Lung (tissue), 12 donors: Measurements from ENCODE around the gene NPSR1. TPM values are rescaled to one million over a fixed set of nuclear protein-coding genes. Genes with fewer than 3 reads are reported as not detected.

Source experiments
- ATAC-seq: fragments of 200-7000 bp; cut with Tn5 transposase; one replicate; pipeline ENCODE4 v1.9.1; 2020; ENCODE audit warnings: moderate number of reproducible peaks; ENCODE audit not compliant: insufficient read depth, low FRiP score
- DNase-seq, 3 donors: peaks; one replicate each; pipeline ENCODE4 v3.0.0-alpha.2; 2013 to 2017
- H3K27ac ChIP-seq, 2 donors: one replicate each; pipeline ENCODE4 v1.5.1; 2013; ENCODE audit warnings: mild to moderate bottlenecking in 2 of 2, moderate library complexity in 2 of 2, control low read depth in 1 of 2, inconsistent platforms in 1 of 2, low read depth in 1 of 2, low read length in 1 of 2
- H3K27me3 ChIP-seq, 3 donors: one replicate each; pipeline ENCODE4 v1.5.1; 2013; ENCODE audit warnings: low read length in 2 of 3; ENCODE audit not compliant: control insufficient read depth in 3 of 3, insufficient read depth in 3 of 3
- H3K36me3 ChIP-seq, 4 donors: one replicate each; pipeline ENCODE4 v1.5.1; 2013; ENCODE audit warnings: low read length in 4 of 4, mild to moderate bottlenecking in 1 of 4, moderate library complexity in 1 of 4; ENCODE audit not compliant: control insufficient read depth in 4 of 4, insufficient read depth in 4 of 4
- H3K4me1 ChIP-seq, 5 donors: one replicate each; pipeline ENCODE4 v1.5.1; 2013; ENCODE audit warnings: low read length in 5 of 5, mild to moderate bottlenecking in 2 of 5, moderate library complexity in 1 of 5; ENCODE audit not compliant: control insufficient read depth in 5 of 5, insufficient read depth in 5 of 5
- H3K4me3 ChIP-seq: one replicate; pipeline ENCODE4 v1.5.1; 2013; ENCODE audit warnings: mild to moderate bottlenecking, control low read depth, moderate library complexity
- H3K9ac ChIP-seq, 2 donors: one replicate each; pipeline ENCODE4 v1.5.1; 2013; ENCODE audit warnings: low read length in 2 of 2, control low read depth in 1 of 2; ENCODE audit not compliant: insufficient read depth in 1 of 2
- H3K9me3 ChIP-seq, 4 donors: one replicate each; pipeline ENCODE4 v1.5.1; 2013; ENCODE audit warnings: low read length in 3 of 4, mild to moderate bottlenecking in 1 of 4, moderate library complexity in 1 of 4; ENCODE audit not compliant: control insufficient read depth in 4 of 4, insufficient read depth in 3 of 4
- WGBS, 2 donors: extraction: QIAGEN DNeasy Blood & Tissue Kit; methylation state at CpG; one replicate each; pipeline ENCODE4 v1.1.7; 2013; 5-methylcytosine and 5-hydroxymethylcytosine counted together
- polyA plus RNA-seq, 2 donors: library from polyadenylated mRNA; stranded (reverse); fragments of 200-250 nt; gene quantifications; one replicate each; pipeline ENCODE4 v1.2.1, GENCODE V29; 2013
- total RNA-seq, 2 donors: library from RNA; depleted of rRNA in 1 of 2; stranded (reverse); fragments of >200 nt in 1 of 2; gene quantifications; one replicate each; pipeline ENCODE4 v1.2.1, GENCODE V29; 2014 to 2021
- TF ChIP-seq, protein P1 (sequence below): IDR thresholded peaks from 2 replicates; pipeline ENCODE4 v1.5.1; 2012; ENCODE audit warnings: mild to moderate bottlenecking; ENCODE audit errors: control extremely low read depth, extremely low read depth
- donor health status: control.
- donor health status: control.
- donor health status: Bipolar disorder and iron deficiency.
- donor health status: healthy.
- donor health status: DM: yes; HTN: yes; CAD: no.

NPSR1 gene
- total and polyA plus RNA-seq, 4 donors, result not detected

DNA sequence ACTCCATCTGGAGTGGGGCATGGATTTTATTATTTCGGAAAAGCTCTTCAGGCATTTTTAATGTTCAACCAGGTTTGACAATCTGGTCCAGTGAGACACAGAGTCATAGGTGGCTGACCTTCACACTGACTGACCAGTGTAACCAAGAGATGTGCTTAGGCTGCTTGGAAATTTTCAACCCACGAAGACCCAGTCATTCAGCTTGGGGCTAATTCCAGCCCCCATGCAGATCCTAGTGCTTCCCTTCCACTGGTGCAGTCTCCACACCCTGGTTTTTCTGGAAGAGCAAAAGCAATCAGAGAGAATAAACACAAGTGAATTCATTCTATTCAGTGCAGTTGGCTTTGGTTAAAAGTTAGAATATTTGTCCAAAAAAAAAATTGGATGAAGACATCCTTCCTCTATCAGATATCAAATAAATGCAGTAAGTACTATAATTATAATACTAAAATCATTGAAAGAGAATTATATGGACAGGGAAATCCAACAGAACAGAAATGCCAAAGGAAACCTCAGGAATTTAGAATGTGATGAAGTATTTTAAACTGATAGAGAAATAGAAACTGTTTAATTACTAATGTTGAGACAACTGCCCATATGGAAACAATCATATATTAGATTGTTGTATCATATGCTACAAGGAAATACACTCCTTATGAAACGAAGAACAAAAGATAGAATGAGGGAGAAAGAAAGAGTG, 178.0 kb downstream of the NPSR1 start:
- 77 to 80% methylated on average over 3 of the region's 3 CpGs for WGBS, 2 donors
- no peak overlapping the region for H3K4me3 ChIP-seq
- peaks cover 0 to 5% (median 0%) of the 10 kb centered on the region in 5 donors for H3K4me1 ChIP-seq
- no peaks in the 10 kb centered on the region for H3K36me3 ChIP-seq
- H3K9ac ChIP-seq, result no peak overlapping the region
- DNase-seq, result peak in 1 of 3 donors; percentile 5
- no peaks in the 10 kb centered on the region for H3K27me3 ChIP-seq
- no peak for ATAC-seq
- peaks cover 0 to 3% (median 0%) of the 10 kb centered on the region in 4 donors for H3K9me3 ChIP-seq
- TF ChIP-seq, protein P1, sequence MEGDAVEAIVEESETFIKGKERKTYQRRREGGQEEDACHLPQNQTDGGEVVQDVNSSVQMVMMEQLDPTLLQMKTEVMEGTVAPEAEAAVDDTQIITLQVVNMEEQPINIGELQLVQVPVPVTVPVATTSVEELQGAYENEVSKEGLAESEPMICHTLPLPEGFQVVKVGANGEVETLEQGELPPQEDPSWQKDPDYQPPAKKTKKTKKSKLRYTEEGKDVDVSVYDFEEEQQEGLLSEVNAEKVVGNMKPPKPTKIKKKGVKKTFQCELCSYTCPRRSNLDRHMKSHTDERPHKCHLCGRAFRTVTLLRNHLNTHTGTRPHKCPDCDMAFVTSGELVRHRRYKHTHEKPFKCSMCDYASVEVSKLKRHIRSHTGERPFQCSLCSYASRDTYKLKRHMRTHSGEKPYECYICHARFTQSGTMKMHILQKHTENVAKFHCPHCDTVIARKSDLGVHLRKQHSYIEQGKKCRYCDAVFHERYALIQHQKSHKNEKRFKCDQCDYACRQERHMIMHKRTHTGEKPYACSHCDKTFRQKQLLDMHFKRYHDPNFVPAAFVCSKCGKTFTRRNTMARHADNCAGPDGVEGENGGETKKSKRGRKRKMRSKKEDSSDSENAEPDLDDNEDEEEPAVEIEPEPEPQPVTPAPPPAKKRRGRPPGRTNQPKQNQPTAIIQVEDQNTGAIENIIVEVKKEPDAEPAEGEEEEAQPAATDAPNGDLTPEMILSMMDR, result no peak
- H3K27ac ChIP-seq, result no peak overlapping the region

DNA sequence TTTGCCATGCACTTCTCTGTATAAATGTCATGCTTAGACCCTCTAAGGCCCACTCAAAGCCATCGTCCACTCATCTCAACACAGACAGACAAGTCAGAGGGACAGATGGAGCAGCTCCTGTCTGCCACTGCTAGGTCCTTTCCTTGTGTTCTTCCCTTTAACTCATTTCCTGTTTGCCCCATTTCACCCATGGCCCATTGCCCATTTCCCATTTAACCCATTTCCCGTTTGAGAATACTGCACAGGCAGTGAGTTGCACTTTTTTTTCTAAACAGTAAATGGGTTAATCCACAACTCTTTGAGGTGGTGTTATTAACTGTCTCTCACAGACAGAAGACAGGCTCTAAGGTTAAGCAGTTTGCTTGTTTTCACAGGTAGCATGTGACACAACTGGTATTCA, 179.3 kb downstream of the NPSR1 start:
- H3K27ac ChIP-seq, result no peak overlapping the region
- H3K27me3 ChIP-seq, result no peaks in the 10 kb centered on the region
- H3K4me1 ChIP-seq, result peaks cover 0 to 5% (median 0%) of the 10 kb centered on the region in 5 donors
- H3K9me3 ChIP-seq, result peaks cover 0 to 3% (median 0%) of the 10 kb centered on the region in 4 donors
- no peak overlapping the region for H3K9ac ChIP-seq
- DNase-seq, result no peak
- TF ChIP-seq, protein P1, result no peak
- whole genome bisulfite sequencing, 2 donors, result 43 to 51% methylated on average over 2 of the region's 2 CpGs
- no peak overlapping the region for H3K4me3 ChIP-seq
- no peaks in the 10 kb centered on the region for H3K36me3 ChIP-seq
- no peak for ATAC-seq

DNA sequence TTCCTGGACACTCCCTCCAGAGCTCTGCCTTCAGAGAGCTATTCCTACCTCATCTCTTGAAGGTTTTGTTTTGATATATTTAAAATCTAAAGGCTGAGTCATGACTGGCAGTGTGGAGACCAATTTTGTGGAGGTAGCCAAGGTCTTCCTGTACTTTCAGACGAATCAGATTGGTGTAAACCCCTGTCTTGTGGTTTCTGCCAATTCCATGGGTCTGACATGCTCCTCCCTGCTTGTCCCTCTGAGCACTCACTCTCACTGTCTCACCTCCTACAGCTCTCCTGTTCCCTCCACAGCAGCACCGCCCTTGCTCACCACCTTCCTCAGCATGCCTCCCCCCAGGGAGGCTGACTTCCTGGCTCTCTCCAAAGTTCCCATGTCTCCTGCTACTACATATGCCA, 179.8 kb downstream of the NPSR1 start:
- H3K36me3 ChIP-seq, result no peaks in the 10 kb centered on the region
- H3K27ac ChIP-seq, result no peak overlapping the region
- no peak overlapping the region for H3K9ac ChIP-seq
- WGBS, 2 donors, result 61 to 67% methylated on average over 2 of the region's 2 CpGs
- peaks cover 0 to 5% (median 0%) of the 10 kb centered on the region in 4 donors for H3K9me3 ChIP-seq
- H3K4me3 ChIP-seq, result no peak overlapping the region
- peaks cover 0 to 5% (median 0%) of the 10 kb centered on the region in 5 donors for H3K4me1 ChIP-seq
- ATAC-seq (no peak), DNase-seq (no peak)
- H3K27me3 ChIP-seq, result no peaks in the 10 kb centered on the region
- TF ChIP-seq, protein P1, result no peak
